Smooth muscle cell (in vitro differentiated cells): ENCODE measurements around the gene SNAP25. TPM values are rescaled to one million over a fixed set of nuclear protein-coding genes. Genes with fewer than 3 reads are reported as not detected.

Experiments used
- DNase-seq: peaks from one replicate; lab custom pipeline; 2025; ENCODE audit not compliant: unreplicated experiment; lab: John Stamatoyannopoulos, UW
- H2AFZ ChIP-seq: fragments of 200-600 bp; sonication (generic); 2 replicates; pipeline ENCODE4 v1.6.0; 2016; ENCODE audit warnings: antibody characterized with exemption, low read depth, mild to moderate bottlenecking
- H3F3A ChIP-seq: fragments of 200-600 bp; sonication (generic); 2 replicates; pipeline ENCODE4 v1.6.0; 2017; ENCODE audit warnings: antibody characterized with exemption, low read depth
- H3K27ac ChIP-seq: fragments of 200-600 bp; sonication (generic); 2 replicates; pipeline ENCODE4 v1.5.1; 2016; ENCODE audit warnings: low read depth, mild to moderate bottlenecking
- H3K27me3 ChIP-seq: fragments of 200-600 bp; sonication (generic); 2 replicates; pipeline ENCODE4 v1.6.1; 2016; ENCODE audit warnings: low read depth, mild to moderate bottlenecking
- H3K36me3 ChIP-seq: fragments of 200-600 bp; sonication (generic); 2 replicates; pipeline ENCODE4 v1.5.1; 2016; ENCODE audit warnings: low read depth
- H3K4me1 ChIP-seq: fragments of 200-600 bp; sonication (generic); 2 replicates; pipeline ENCODE4 v1.5.1; 2016; ENCODE audit warnings: low read depth
- H3K4me2 ChIP-seq: fragments of 200-600 bp; sonication (generic); 2 replicates; pipeline ENCODE4 v1.6.0; 2016; ENCODE audit warnings: mild to moderate bottlenecking
- H3K4me3 ChIP-seq: fragments of 200-600 bp; sonication (generic); 2 replicates; pipeline ENCODE4 v1.5.1; 2016; ENCODE audit warnings: mild to moderate bottlenecking
- H3K79me2 ChIP-seq: fragments of 200-600 bp; sonication (generic); 2 replicates; pipeline ENCODE4 v1.6.0; 2016; ENCODE audit warnings: low read depth, mild to moderate bottlenecking
- H3K9ac ChIP-seq: fragments of 200-600 bp; sonication (generic); 2 replicates; pipeline ENCODE4 v1.6.0; 2016; ENCODE audit warnings: low read depth
- H3K9me3 ChIP-seq: fragments of 200-600 bp; sonication (generic); replicated peaks from 2 replicates; pipeline ENCODE4 v1.5.1; 2016; ENCODE audit warnings: low read depth
- H4K20me1 ChIP-seq: fragments of 200-600 bp; sonication (generic); 2 replicates; pipeline ENCODE4 v1.6.0; 2016; ENCODE audit warnings: low read depth
- WGBS: methylation state at CpG from one replicate; pipeline ENCODE4 v1.1.7; 2016; ENCODE audit warnings: low lambda C conversion rate; 5-methylcytosine and 5-hydroxymethylcytosine counted together
- polyA plus RNA-seq: library from polyadenylated mRNA; unstranded; fragments of >200 nt; fragmentation: Nextera tagmentation; extraction: Ambion mirVana; gene quantifications from 2 replicates; pipeline ENCODE4 v1.2.1, GENCODE V29; 2016
- total RNA-seq: library from RNA; depleted of rRNA; stranded (reverse); fragments of >200 nt; gene quantifications from 2 replicates; pipeline ENCODE4 v1.2.3, GENCODE V29; 2014
- TF ChIP-seq, protein P1 (sequence below): fragments of 200-600 bp; sonication (generic); IDR thresholded peaks from 2 replicates; pipeline ENCODE4 v1.5.1; 2017; ENCODE audit warnings: borderline replicate concordance, mild to moderate bottlenecking, antibody characterized with exemption; ENCODE audit not compliant: insufficient read depth, poor library complexity, severe bottlenecking

The SNAP25 gene
- total and polyA plus RNA-seq, 2 experiments from 2014 or later: 4.9 to 5.4 TPM

DNA sequence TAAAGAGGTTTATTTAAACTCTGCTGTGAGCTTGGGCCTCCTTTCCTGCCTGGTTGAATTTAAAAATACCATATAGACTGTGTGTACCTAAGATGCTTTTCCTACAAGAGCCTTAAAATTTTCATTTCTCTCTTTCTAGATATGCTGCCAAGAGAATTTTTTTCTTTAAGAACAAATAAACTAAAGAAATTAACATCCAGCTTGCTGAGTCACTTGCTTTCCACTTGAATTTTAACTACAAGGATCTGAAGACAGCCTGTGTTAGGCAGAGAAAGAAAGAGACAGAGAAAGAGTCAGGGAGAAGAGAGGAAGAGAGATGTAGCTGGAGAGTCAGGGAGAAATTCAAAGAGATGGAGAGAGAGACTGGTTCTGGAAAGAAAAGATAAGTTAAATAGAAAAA, 18.3 kb upstream of the SNAP25 start:
- TF ChIP-seq, protein P1, sequence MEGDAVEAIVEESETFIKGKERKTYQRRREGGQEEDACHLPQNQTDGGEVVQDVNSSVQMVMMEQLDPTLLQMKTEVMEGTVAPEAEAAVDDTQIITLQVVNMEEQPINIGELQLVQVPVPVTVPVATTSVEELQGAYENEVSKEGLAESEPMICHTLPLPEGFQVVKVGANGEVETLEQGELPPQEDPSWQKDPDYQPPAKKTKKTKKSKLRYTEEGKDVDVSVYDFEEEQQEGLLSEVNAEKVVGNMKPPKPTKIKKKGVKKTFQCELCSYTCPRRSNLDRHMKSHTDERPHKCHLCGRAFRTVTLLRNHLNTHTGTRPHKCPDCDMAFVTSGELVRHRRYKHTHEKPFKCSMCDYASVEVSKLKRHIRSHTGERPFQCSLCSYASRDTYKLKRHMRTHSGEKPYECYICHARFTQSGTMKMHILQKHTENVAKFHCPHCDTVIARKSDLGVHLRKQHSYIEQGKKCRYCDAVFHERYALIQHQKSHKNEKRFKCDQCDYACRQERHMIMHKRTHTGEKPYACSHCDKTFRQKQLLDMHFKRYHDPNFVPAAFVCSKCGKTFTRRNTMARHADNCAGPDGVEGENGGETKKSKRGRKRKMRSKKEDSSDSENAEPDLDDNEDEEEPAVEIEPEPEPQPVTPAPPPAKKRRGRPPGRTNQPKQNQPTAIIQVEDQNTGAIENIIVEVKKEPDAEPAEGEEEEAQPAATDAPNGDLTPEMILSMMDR: no peak
- no peaks in the 10 kb centered on the region for H3K79me2 ChIP-seq
- H3K27ac ChIP-seq: no peak overlapping the region
- H3K9me3 ChIP-seq: no peaks in the 10 kb centered on the region
- no peak overlapping the region for H3K4me3 ChIP-seq
- H4K20me1 ChIP-seq: no peaks in the 10 kb centered on the region
- H3K4me2 ChIP-seq: no peak overlapping the region
- no peak for DNase-seq
- H3K36me3 ChIP-seq: no peaks in the 10 kb centered on the region
- H2AFZ ChIP-seq: no peak overlapping the region
- no peak overlapping the region for H3K9ac ChIP-seq
- no peaks in the 10 kb centered on the region for H3K4me1 ChIP-seq
- H3F3A ChIP-seq: no peaks in the 10 kb centered on the region
- H3K27me3 ChIP-seq: no peaks in the 10 kb centered on the region

GRCh38 chr20:10201321-10201870, 17.2 kb upstream of the SNAP25 start:
- Histone ChIP-seq H3K4me1 (no peaks in the 10 kb centered on the region), H3K4me3 (no peak overlapping the region), H3K9ac (no peak overlapping the region), H3K36me3 (no peaks in the 10 kb centered on the region), H2AFZ (no peak overlapping the region), H3K9me3 (no peaks in the 10 kb centered on the region), H3F3A (no peaks in the 10 kb centered on the region), H3K4me2 (no peak overlapping the region), H4K20me1 (no peaks in the 10 kb centered on the region), H3K27me3 (no peaks in the 10 kb centered on the region), H3K27ac (no peak overlapping the region), H3K79me2 (no peaks in the 10 kb centered on the region)
- TF ChIP-seq, protein P1: no peak
- 80% methylated on average over 3 of the region's 3 CpGs for WGBS
- DNase-seq: no peak

DNA sequence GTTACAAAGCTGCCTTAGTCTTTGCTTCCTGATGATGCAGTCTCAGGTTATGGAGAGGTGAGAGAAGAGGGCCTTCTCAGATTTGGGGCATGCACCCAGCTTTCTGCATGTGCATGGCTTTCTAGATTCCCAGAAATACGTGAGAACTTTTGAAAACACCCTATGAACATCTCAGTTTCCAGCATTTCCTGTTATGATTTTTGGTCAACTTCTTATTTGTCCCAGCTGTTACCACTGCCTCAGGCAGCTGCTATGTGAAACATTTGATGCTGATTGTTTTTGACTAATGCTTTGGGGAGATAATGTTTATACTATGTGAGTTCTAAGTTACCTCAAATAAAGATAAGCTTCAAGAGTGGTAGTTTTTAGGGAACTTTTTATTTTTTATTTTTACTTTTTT, 9.5 kb upstream of the SNAP25 start:
- Histone ChIP-seq H3K27ac (no peak overlapping the region), H3K4me2 (no peak overlapping the region), H3K79me2 (no peaks in the 10 kb centered on the region), H3K4me1 (no peaks in the 10 kb centered on the region), H3K27me3 (no peaks in the 10 kb centered on the region), H3K4me3 (no peak overlapping the region), H4K20me1 (no peaks in the 10 kb centered on the region), H3K9ac (no peak overlapping the region), H3K9me3 (no peaks in the 10 kb centered on the region), H3F3A (no peaks in the 10 kb centered on the region), H3K36me3 (no peaks in the 10 kb centered on the region), H2AFZ (no peak overlapping the region)
- no peak for DNase-seq
- WGBS: 84% methylated on average over 1 of the region's 1 CpG
- TF ChIP-seq, protein P1: no peak

- no peaks in the 10 kb centered on the region for H4K20me1 ChIP-seq
- H3K27ac ChIP-seq: no peak overlapping the region
- no peak for DNase-seq
- H3K9ac ChIP-seq: no peak overlapping the region
- H3K4me1 ChIP-seq: peaks cover 10% of the 10 kb centered on the region
- 87% methylated on average over 2 of the region's 2 CpGs for WGBS
- H3F3A ChIP-seq: peaks cover 7% of the 10 kb centered on the region
- H2AFZ ChIP-seq: no peak overlapping the region
- TF ChIP-seq, protein P1: no peak
- H3K36me3 ChIP-seq: no peaks in the 10 kb centered on the region
- H3K9me3 ChIP-seq: no peaks in the 10 kb centered on the region
- H3K27me3 ChIP-seq: no peaks in the 10 kb centered on the region
- H3K79me2 ChIP-seq: no peaks in the 10 kb centered on the region
- no peak overlapping the region for H3K4me3 ChIP-seq
- H3K4me2 ChIP-seq: no peak overlapping the region
Observed at GRCh38 chr20:10213526-10213925, 5.1 kb upstream of the SNAP25 start.
